HepG2 (cell line): ENCODE measurements around the gene SRSF6. TPM values are rescaled to one million over a fixed set of nuclear protein-coding genes. Genes with fewer than 3 reads are reported as not detected.

Experiments used
- AGO1 ChIP-seq: fragments of 200-400 bp; formaldehyde crosslinking; IDR thresholded peaks from 2 replicates; pipeline ENCODE4 v1.6.1; 2017; ENCODE audit warnings: mild to moderate bottlenecking, low read depth, low read length, moderate library complexity; ENCODE audit not compliant: poor library complexity, severe bottlenecking
- GATAD1 ChIP-seq: IDR thresholded peaks from 2 replicates; pipeline ENCODE4 v1.6.1; 2016; ENCODE audit warnings: missing genetic modification reagents, missing compliant biosample characterization
- RFXANK ChIP-seq: IDR thresholded peaks from 2 replicates; pipeline ENCODE4 v1.6.1; 2016
- SMARCE1 ChIP-seq: fragments of 450-650 bp; IDR thresholded peaks from 2 replicates; pipeline ENCODE4 v1.6.1; 2017; ENCODE audit warnings: borderline replicate concordance
- SMC3 ChIP-seq: IDR thresholded peaks from 2 replicates; pipeline ENCODE4 v1.6.1; 2011; ENCODE audit warnings: low read length, improper control_type of control experiment
- TCF7L2 ChIP-seq: IDR thresholded peaks from 2 replicates; pipeline ENCODE4 v1.6.1; 2011; ENCODE audit warnings: mild to moderate bottlenecking, low read depth, low read length, moderate library complexity
- ZFY ChIP-seq: sonication (generic); formaldehyde crosslinking; IDR thresholded peaks from 2 replicates; pipeline ENCODE4 v1.4.0; 2020; ENCODE audit warnings: missing genetic modification reagents
- ZHX2 ChIP-seq, 2 experiments: sonication (generic) in 1 of 2; formaldehyde crosslinking in 1 of 2; IDR thresholded peaks; 2 replicates each; pipeline versions ENCODE4 v1.6.1 to v1.9.0; 2014 to 2022; ENCODE audit warnings: antibody characterized with exemption in 1 of 2, borderline replicate concordance in 1 of 2, inconsistent platforms in 1 of 2, low read depth in 1 of 2, missing genetic modification reagents in 1 of 2
- ZNF232 ChIP-seq: sonication (generic); formaldehyde crosslinking; IDR thresholded peaks from 2 replicates; pipeline ENCODE4 v1.4.0; 2020; ENCODE audit warnings: missing genetic modification reagents, borderline replicate concordance
- ZNF282 ChIP-seq: fragments of 450-650 bp; IDR thresholded peaks from 2 replicates; pipeline ENCODE4 v1.6.1; 2018; ENCODE audit not compliant: partially characterized antibody
- ZNF609 ChIP-seq: sonication (generic); formaldehyde crosslinking; IDR thresholded peaks from 2 replicates; pipeline ENCODE4 v1.4.0; 2020; ENCODE audit warnings: mild to moderate bottlenecking, missing genetic modification reagents, borderline replicate concordance
- polyA plus RNA-seq, 8 experiments: library from polyadenylated mRNA; depleted of rRNA in 3 of 8; stranded (reverse) in 7 of 8; unstranded in 1 of 8; fragments of >200 nt; fragmentation: Illumina TruSeq in 4 of 8; extraction: Trizol in 4 of 8; gene quantifications; 2 replicates each; pipeline versions ENCODE4 v1.2.1 to v1.2.3, GENCODE V29; 2011 to 2016; ENCODE audit warnings: low read depth in 4 of 8, missing spikeins in 1 of 8, mixed read lengths in 1 of 8; ENCODE audit not compliant: insufficient read depth in 1 of 8
- total RNA-seq, 5 experiments: library from RNA; depleted of rRNA; stranded (reverse); fragments of >200 nt; fragmentation: Illumina TruSeq; extraction: Trizol; gene quantifications; 2 replicates each; pipeline ENCODE4 v1.2.3, GENCODE V29; 2016; ENCODE audit warnings: low read depth in 1 of 5
- TF ChIP-seq, protein P1 (sequence below): IDR thresholded peaks from 2 replicates; pipeline ENCODE4 v1.6.1; 2016; ENCODE audit warnings: missing compliant biosample characterization, missing genetic modification reagents, borderline replicate concordance
- TF ChIP-seq, protein P2 (sequence below): sonication (generic); formaldehyde crosslinking; IDR thresholded peaks from 2 replicates; pipeline ENCODE4 v1.9.0; 2021; ENCODE audit warnings: missing genetic modification reagents, borderline replicate concordance

Gene SRSF6
- total and polyA plus RNA-seq, 2 of the 13 experiments (the other 11 are each of a cell fraction or from before 2014, with no cell fraction given), result 156 to 194 TPM

- no peak for TF ChIP-seq ZNF282
- no peak for TF ChIP-seq ZNF609 (CRISPR knock-in tag)
- TF ChIP-seq ZFY (CRISPR knock-in tag), result peak; percentile 95
- TF ChIP-seq GATAD1 (CRISPR knock-in tag), result no peak
- TF ChIP-seq SMC3, result no peak
- no peak for TF ChIP-seq SMARCE1
- TF ChIP-seq, protein P1, sequence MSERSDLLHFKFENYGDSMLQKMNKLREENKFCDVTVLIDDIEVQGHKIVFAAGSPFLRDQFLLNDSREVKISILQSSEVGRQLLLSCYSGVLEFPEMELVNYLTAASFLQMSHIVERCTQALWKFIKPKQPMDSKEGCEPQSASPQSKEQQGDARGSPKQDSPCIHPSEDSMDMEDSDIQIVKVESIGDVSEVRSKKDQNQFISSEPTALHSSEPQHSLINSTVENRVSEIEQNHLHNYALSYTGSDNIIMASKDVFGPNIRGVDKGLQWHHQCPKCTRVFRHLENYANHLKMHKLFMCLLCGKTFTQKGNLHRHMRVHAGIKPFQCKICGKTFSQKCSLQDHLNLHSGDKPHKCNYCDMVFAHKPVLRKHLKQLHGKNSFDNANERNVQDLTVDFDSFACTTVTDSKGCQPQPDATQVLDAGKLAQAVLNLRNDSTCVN (CRISPR knock-in tag), result no peak; the same call in 1 of the 2 replicates
- peak; percentile 68 for TF ChIP-seq AGO1
- TF ChIP-seq TCF7L2, result no peak
- TF ChIP-seq ZNF232 (CRISPR knock-in tag), result no peak
- TF ChIP-seq, protein P2, sequence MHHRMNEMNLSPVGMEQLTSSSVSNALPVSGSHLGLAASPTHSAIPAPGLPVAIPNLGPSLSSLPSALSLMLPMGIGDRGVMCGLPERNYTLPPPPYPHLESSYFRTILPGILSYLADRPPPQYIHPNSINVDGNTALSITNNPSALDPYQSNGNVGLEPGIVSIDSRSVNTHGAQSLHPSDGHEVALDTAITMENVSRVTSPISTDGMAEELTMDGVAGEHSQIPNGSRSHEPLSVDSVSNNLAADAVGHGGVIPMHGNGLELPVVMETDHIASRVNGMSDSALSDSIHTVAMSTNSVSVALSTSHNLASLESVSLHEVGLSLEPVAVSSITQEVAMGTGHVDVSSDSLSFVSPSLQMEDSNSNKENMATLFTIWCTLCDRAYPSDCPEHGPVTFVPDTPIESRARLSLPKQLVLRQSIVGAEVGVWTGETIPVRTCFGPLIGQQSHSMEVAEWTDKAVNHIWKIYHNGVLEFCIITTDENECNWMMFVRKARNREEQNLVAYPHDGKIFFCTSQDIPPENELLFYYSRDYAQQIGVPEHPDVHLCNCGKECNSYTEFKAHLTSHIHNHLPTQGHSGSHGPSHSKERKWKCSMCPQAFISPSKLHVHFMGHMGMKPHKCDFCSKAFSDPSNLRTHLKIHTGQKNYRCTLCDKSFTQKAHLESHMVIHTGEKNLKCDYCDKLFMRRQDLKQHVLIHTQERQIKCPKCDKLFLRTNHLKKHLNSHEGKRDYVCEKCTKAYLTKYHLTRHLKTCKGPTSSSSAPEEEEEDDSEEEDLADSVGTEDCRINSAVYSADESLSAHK (CRISPR knock-in tag), result no peak
- no peak for TF ChIP-seq ZHX2 (IDR thresholded peaks at IDR 0.05; ENCODE audit: low read depth)
- TF ChIP-seq ZHX2 (CRISPR knock-in tag; IDR thresholded peaks at IDR 0.05; ENCODE audit: borderline replicate concordance), result no peak
- TF ChIP-seq RFXANK, result 0 out of 2 replicates have a peak, but pooled peaks have one; percentile 39
Observed at GRCh38 chr20:43507150-43508080, 49.7 kb downstream of the SRSF6 start, which contains the start of gene L3MBTL1 (continued).
